ENCODE results near the gene CD69. TPM values are rescaled to one million over a fixed set of nuclear protein-coding genes. Genes with fewer than 3 reads are reported as not detected.
"Not testable (repeated sequence)": the region's sequence is repeated elsewhere in the genome, so short reads cannot be mapped to it uniquely, and the experiment has no call there.

CD69 gene
- total and polyA plus RNA-seq, 2 donors (not counting 1 experiment from before 2014, with no cell fraction given), result 45.1 to 997 TPM

- peaks cover 0 to 8% (median 0%) of the 10 kb centered on the region in 3 donors for H3K9me3 ChIP-seq (ENCODE audit: control extremely low read depth in 1 of 3, control insufficient read depth in 2 of 3, insufficient read depth in 1 of 3, low read length in 2 of 3)
- ATAC-seq (ENCODE audit: low read depth), result no peak
- WGBS (ENCODE audit: insufficient coverage), result 90% methylated on average over 9 of the region's 15 CpGs
- CTCF ChIA-PET, result interaction anchor here (0.6 to 4.0 kb wide), 15 partner anchors 8 to 83 kb away, joined by 3 to 23 read pairs (median 5); partner anchors contain the start of gene CD69
- peaks cover 89 to 93% of the 10 kb centered on the region in 2 donors for H3K4me1 ChIP-seq (ENCODE audit: control insufficient read depth in 2 of 2, insufficient read depth in 2 of 2, low read length in 2 of 2)
- H3K27me3 ChIP-seq (replicated peaks in 1 of 4; ENCODE audit: control extremely low read depth in 1 of 4, control insufficient read depth in 3 of 4, insufficient read depth in 4 of 4, low read length in 3 of 4), result no peaks in the 10 kb centered on the region
- intact Hi-C loops (cut with micrococcal nuclease), result loop anchor here (1.0 kb wide), 1 partner anchor 11 kb away; no protein-coding TSS in a partner anchor
- Mint-ChIP-seq H3K4me1 (peaks cover 92% of the 10 kb centered on the region), H3K27ac (peak overlapping the region; percentile 96), H3K4me3 (peak overlapping the region; percentile 49), H3K27me3 (no peaks in the 10 kb centered on the region), H3K9me3 (ENCODE audit: insufficient read depth) (no peaks in the 10 kb centered on the region)
- peak overlapping the region; percentile 60 for H3K4me2 ChIP-seq (replicated peaks; ENCODE audit: low read depth, low read length, poor library complexity, severe bottlenecking)
- H4K20me1 ChIP-seq (ENCODE audit: control insufficient read depth, insufficient read depth, low read length, poor library complexity, severe bottlenecking), result no peaks in the 10 kb centered on the region
- H2AFZ ChIP-seq (ENCODE audit: insufficient read depth, low read depth, low read length, poor library complexity, severe bottlenecking), result no peak overlapping the region
- peak overlapping the region in 1 of 2 donors; percentile 91 for H3K27ac ChIP-seq (ENCODE audit: low read length in 2 of 2)
- peak overlapping the region in 2 of 5 experiments; percentile 3 to 44 for H3K4me3 ChIP-seq (ENCODE audit: control extremely low read depth in 1 of 5, extremely low read depth in 1 of 5, insufficient read depth in 1 of 5, low read depth in 2 of 5, low read length in 4 of 5)
- no peaks in the 10 kb centered on the region for H3K36me3 ChIP-seq (replicated peaks in 1 of 2; ENCODE audit: control extremely low read depth in 1 of 2, control insufficient read depth in 1 of 2, extremely low read depth in 1 of 2, insufficient read depth in 2 of 2, low read length in 1 of 2)
- H3K9ac ChIP-seq (ENCODE audit: low read length), result peak overlapping the region; percentile 21
- no peak for DNase-seq
- TF ChIP-seq EZH2 (IDR thresholded peaks at IDR 0.05; ENCODE audit: borderline replicate concordance, insufficient read depth, low read depth, low read length, poor library complexity, severe bottlenecking), result no peak
- TF ChIP-seq CTCF (IDR thresholded peaks at IDR 0.05), result no peak
- H3K79me2 ChIP-seq (ENCODE audit: control insufficient read depth, insufficient read depth, low read length), result peaks cover 28% of the 10 kb centered on the region
- POLR2A ChIA-PET, result interaction anchor here (0.6 to 1.4 kb wide), 3 partner anchors 13 to 66 kb away, joined by 3 to 7 read pairs (median 4); no protein-coding TSS in a partner anchor
Observed at GRCh38 chr12:9717070-9717925, 43.4 kb downstream of the CD69 start.

GRCh38 chr12:9713032-9713558 is 47.6 kb downstream of the CD69 start:
- H3K27ac Mint-ChIP-seq, result peak overlapping the region; percentile 96
- peak overlapping the region; percentile 54 for H3K4me2 ChIP-seq (replicated peaks; ENCODE audit: low read depth, low read length, poor library complexity, severe bottlenecking)

More at GRCh38 chr12:9713032-9713558, 47.6 kb downstream of the CD69 start:
- Mint-ChIP-seq H3K4me1 (peaks cover 96% of the 10 kb centered on the region), H3K4me3 (peak overlapping the region; percentile 64)
- H3K36me3 ChIP-seq (replicated peaks in 1 of 2; ENCODE audit: control extremely low read depth in 1 of 2, control insufficient read depth in 1 of 2, extremely low read depth in 1 of 2, insufficient read depth in 2 of 2, low read length in 1 of 2); H3K9me3 ChIP-seq (ENCODE audit: control extremely low read depth in 1 of 3, control insufficient read depth in 2 of 3, insufficient read depth in 1 of 3, low read length in 2 of 3); H3K9me3 Mint-ChIP-seq (ENCODE audit: insufficient read depth); H3K27me3 Mint-ChIP-seq; H4K20me1 ChIP-seq (ENCODE audit: control insufficient read depth, insufficient read depth, low read length, poor library complexity, severe bottlenecking); H3K4me3 ChIP-seq (ENCODE audit: control extremely low read depth in 1 of 5, extremely low read depth in 1 of 5, insufficient read depth in 1 of 5, low read depth in 2 of 5, low read length in 4 of 5); H3K27me3 ChIP-seq (replicated peaks in 1 of 4; ENCODE audit: control extremely low read depth in 1 of 4, control insufficient read depth in 3 of 4, insufficient read depth in 4 of 4, low read length in 3 of 4): not testable (repeated sequence)
- WGBS (ENCODE audit: insufficient coverage), result no CpG with 5 or more reads among the region's 6 CpGs
- Histone ChIP-seq H2AFZ (ENCODE audit: insufficient read depth, low read depth, low read length, poor library complexity, severe bottlenecking) (peak overlapping the region; percentile 31), H3K79me2 (ENCODE audit: control insufficient read depth, insufficient read depth, low read length) (peaks cover 31% of the 10 kb centered on the region), H3K27ac (ENCODE audit: low read length in 2 of 2) (peak overlapping the region; percentile 76 to 91), H3K4me1 (ENCODE audit: control insufficient read depth in 2 of 2, insufficient read depth in 2 of 2, low read length in 2 of 2) (peaks cover 87 to 92% of the 10 kb centered on the region in 2 donors), H3K9ac (ENCODE audit: low read length) (peak overlapping the region; percentile 14)
- intact Hi-C loops (cut with micrococcal nuclease), result loop anchor here (1.0 to 2.0 kb wide), 2 partner anchors 8 to 14 kb away; no protein-coding TSS in a partner anchor
- ATAC-seq (ENCODE audit: low read depth), result peak; percentile 66
- POLR2A ChIA-PET, result interaction anchor here (1.0 kb wide), 1 partner anchor 65 kb away, joined by 3 read pairs; no protein-coding TSS in a partner anchor
- CTCF ChIA-PET, result interaction anchor here (1.0 to 7.8 kb wide), 5 partner anchors 9 to 79 kb away, joined by 4 to 81 read pairs (median 9); no protein-coding TSS in a partner anchor
- DNase-seq, result peak; percentile 60
